ENCODE results near the gene PRKCD. TPM values are rescaled to one million over a fixed set of nuclear protein-coding genes. Genes with fewer than 3 reads are reported as not detected.

Gene PRKCD
- total RNA-seq, 1 experiment from 2014 or later = 19.2 TPM

DNA sequence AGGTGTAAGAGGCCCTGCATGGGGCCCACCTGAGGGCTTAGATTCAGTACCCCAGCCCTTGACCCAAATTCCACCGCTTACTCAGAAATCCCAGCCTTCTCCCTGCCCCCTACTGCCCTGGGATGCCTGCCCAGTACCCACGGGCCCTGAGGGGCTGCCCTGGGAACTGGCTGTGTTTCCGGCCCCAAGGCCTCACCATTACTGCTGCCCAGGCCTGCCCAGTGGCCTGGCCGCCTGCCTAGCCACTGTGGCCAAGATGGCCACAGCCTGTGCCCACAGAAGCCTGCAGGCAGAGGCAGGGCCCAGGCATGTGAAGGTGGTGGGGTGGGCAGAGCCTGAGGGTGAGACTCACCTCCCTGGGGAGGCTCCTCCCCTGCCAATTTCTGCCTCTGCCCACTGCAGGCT lies 6.1 kb upstream of the PRKCD start:
- Mint-ChIP-seq H3K27ac (no peak overlapping the region), H3K4me1 (peaks cover 22% of the 10 kb centered on the region), H3K27me3 (ENCODE audit: low read depth) (peaks cover 9% of the 10 kb centered on the region), H3K36me3 (no peaks in the 10 kb centered on the region), H3K9me3 (no peaks in the 10 kb centered on the region), H3K4me3 (no peak overlapping the region)
- ATAC-seq = no peak
- TF ChIP-seq ZNF671 (CRISPR knock-in tag; IDR thresholded peaks at IDR 0.05) (no peak), ZBTB21 (CRISPR knock-in tag; IDR thresholded peaks at IDR 0.05; ENCODE audit: borderline replicate concordance) (no peak), ELF4 (CRISPR knock-in tag; IDR thresholded peaks at IDR 0.05; ENCODE audit: low read depth) (no peak), FOXP1 (CRISPR knock-in tag; IDR thresholded peaks at IDR 0.05; ENCODE audit: borderline replicate concordance) (no peak), JAZF1 (CRISPR knock-in tag; IDR thresholded peaks at IDR 0.05) (no peak), MXD4 (CRISPR knock-in tag; IDR thresholded peaks at IDR 0.05; ENCODE audit: borderline replicate concordance) (no peak), MYBL2 (CRISPR knock-in tag; IDR thresholded peaks at IDR 0.05) (no peak), ZNF219 (CRISPR knock-in tag; IDR thresholded peaks at IDR 0.05; ENCODE audit: borderline replicate concordance) (no peak), ESRRA (CRISPR knock-in tag; IDR thresholded peaks at IDR 0.05; ENCODE audit: borderline replicate concordance) (no peak), ARID4B (CRISPR knock-in tag; IDR thresholded peaks at IDR 0.05; ENCODE audit: borderline replicate concordance) (no peak), E2F5 (CRISPR knock-in tag; IDR thresholded peaks at IDR 0.05) (no peak)
- TF ChIP-seq, protein P1, sequence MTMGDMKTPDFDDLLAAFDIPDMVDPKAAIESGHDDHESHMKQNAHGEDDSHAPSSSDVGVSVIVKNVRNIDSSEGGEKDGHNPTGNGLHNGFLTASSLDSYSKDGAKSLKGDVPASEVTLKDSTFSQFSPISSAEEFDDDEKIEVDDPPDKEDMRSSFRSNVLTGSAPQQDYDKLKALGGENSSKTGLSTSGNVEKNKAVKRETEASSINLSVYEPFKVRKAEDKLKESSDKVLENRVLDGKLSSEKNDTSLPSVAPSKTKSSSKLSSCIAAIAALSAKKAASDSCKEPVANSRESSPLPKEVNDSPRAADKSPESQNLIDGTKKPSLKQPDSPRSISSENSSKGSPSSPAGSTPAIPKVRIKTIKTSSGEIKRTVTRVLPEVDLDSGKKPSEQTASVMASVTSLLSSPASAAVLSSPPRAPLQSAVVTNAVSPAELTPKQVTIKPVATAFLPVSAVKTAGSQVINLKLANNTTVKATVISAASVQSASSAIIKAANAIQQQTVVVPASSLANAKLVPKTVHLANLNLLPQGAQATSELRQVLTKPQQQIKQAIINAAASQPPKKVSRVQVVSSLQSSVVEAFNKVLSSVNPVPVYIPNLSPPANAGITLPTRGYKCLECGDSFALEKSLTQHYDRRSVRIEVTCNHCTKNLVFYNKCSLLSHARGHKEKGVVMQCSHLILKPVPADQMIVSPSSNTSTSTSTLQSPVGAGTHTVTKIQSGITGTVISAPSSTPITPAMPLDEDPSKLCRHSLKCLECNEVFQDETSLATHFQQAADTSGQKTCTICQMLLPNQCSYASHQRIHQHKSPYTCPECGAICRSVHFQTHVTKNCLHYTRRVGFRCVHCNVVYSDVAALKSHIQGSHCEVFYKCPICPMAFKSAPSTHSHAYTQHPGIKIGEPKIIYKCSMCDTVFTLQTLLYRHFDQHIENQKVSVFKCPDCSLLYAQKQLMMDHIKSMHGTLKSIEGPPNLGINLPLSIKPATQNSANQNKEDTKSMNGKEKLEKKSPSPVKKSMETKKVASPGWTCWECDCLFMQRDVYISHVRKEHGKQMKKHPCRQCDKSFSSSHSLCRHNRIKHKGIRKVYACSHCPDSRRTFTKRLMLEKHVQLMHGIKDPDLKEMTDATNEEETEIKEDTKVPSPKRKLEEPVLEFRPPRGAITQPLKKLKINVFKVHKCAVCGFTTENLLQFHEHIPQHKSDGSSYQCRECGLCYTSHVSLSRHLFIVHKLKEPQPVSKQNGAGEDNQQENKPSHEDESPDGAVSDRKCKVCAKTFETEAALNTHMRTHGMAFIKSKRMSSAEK (CRISPR knock-in tag; IDR thresholded peaks at IDR 0.05; ENCODE audit: borderline replicate concordance) = no peak
- TF ChIP-seq, protein P2, sequence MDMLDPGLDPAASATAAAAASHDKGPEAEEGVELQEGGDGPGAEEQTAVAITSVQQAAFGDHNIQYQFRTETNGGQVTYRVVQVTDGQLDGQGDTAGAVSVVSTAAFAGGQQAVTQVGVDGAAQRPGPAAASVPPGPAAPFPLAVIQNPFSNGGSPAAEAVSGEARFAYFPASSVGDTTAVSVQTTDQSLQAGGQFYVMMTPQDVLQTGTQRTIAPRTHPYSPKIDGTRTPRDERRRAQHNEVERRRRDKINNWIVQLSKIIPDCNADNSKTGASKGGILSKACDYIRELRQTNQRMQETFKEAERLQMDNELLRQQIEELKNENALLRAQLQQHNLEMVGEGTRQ (CRISPR knock-in tag; IDR thresholded peaks at IDR 0.05) = no peak
- ChIA-PET CTCF (no interaction called here), POLR2A (no interaction called here)
- no peak for DNase-seq (ENCODE audit: low spot score)

- no peak overlapping the region for H3K27ac Mint-ChIP-seq
- no peaks in the 10 kb centered on the region for H3K36me3 Mint-ChIP-seq
- no peak overlapping the region for H3K4me3 Mint-ChIP-seq
- no peak for ATAC-seq
- peaks cover 28% of the 10 kb centered on the region for H3K4me1 Mint-ChIP-seq
- POLR2A ChIA-PET = no interaction called here
- CTCF ChIA-PET = interaction anchor here (0.6 to 3.7 kb wide), 4 partner anchors 13 to 499 kb away, joined by 3 to 12 read pairs (median 10); no protein-coding TSS in a partner anchor
- no peak for DNase-seq (ENCODE audit: low spot score)
- no peaks in the 10 kb centered on the region for H3K9me3 Mint-ChIP-seq
- peaks cover 15% of the 10 kb centered on the region for H3K27me3 Mint-ChIP-seq (ENCODE audit: low read depth)
- TF ChIP-seq TEAD4 (CRISPR knock-in tag; IDR thresholded peaks at IDR 0.05) (no peak), GTF2I (CRISPR knock-in tag; conservative IDR thresholded peaks at IDR 0.05) (no peak), CDX4 (CRISPR knock-in tag; IDR thresholded peaks at IDR 0.05; ENCODE audit: borderline replicate concordance) (no peak)
- TF ChIP-seq, protein P3, sequence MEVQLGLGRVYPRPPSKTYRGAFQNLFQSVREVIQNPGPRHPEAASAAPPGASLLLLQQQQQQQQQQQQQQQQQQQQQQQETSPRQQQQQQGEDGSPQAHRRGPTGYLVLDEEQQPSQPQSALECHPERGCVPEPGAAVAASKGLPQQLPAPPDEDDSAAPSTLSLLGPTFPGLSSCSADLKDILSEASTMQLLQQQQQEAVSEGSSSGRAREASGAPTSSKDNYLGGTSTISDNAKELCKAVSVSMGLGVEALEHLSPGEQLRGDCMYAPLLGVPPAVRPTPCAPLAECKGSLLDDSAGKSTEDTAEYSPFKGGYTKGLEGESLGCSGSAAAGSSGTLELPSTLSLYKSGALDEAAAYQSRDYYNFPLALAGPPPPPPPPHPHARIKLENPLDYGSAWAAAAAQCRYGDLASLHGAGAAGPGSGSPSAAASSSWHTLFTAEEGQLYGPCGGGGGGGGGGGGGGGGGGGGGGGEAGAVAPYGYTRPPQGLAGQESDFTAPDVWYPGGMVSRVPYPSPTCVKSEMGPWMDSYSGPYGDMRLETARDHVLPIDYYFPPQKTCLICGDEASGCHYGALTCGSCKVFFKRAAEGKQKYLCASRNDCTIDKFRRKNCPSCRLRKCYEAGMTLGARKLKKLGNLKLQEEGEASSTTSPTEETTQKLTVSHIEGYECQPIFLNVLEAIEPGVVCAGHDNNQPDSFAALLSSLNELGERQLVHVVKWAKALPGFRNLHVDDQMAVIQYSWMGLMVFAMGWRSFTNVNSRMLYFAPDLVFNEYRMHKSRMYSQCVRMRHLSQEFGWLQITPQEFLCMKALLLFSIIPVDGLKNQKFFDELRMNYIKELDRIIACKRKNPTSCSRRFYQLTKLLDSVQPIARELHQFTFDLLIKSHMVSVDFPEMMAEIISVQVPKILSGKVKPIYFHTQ (CRISPR knock-in tag; IDR thresholded peaks at IDR 0.05) = no peak
- TF ChIP-seq, protein P4, sequence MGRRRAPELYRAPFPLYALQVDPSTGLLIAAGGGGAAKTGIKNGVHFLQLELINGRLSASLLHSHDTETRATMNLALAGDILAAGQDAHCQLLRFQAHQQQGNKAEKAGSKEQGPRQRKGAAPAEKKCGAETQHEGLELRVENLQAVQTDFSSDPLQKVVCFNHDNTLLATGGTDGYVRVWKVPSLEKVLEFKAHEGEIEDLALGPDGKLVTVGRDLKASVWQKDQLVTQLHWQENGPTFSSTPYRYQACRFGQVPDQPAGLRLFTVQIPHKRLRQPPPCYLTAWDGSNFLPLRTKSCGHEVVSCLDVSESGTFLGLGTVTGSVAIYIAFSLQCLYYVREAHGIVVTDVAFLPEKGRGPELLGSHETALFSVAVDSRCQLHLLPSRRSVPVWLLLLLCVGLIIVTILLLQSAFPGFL (CRISPR knock-in tag; IDR thresholded peaks at IDR 0.05; ENCODE audit: borderline replicate concordance) = no peak
Measured at GRCh38 chr3:53155760-53156159, 5.2 kb upstream of the PRKCD start.
